ENCODE results near the gene RNF186.
"Not testable (repeated sequence)": the region's sequence is repeated elsewhere in the genome, so short reads cannot be mapped to it uniquely, and the experiment has no call there.

The RNF186 gene

DNA sequence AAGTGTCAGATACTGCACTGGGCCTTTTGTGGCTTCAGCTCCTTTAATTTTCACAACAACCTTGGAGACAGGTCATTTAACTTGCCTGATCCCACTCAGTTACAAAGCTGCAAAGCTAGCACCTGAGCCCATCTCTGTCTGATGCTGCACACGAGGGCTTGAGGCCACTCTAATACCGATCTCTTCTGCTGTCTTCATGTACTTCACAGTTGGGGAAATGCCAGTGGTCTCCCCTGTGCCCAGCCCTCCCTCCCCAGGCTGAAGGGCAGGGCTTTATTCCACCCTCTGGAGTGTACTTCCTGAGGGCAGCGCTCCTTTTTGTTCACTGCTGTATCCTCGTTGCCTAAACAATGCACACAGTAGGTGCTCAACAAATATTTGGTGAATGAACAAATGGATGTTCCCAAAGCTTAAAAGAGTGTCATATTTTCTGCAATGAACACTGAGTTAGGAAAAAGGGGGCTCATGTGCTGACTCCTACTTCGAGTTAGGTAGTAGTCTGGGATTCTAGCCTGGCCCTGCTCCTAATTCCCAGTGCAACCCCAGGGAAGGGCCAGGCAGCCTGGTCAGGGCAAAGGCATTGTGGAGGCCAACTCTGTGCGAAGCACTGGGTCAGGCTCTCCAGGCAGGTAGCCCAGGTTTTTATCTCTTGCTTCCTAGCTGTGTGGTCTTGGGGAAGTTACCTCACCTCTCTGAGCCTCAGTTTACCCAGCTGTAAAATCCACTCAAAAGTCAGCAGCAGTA is 16.4 kb downstream of the RNF186 start:
- in situ Hi-C loops (cut with HindIII; ENCODE audit: low sequenced_read_pairs): no loop called here

GRCh38 chr1:19797827-19798226 is 17.3 kb downstream of the RNF186 start:
- in situ Hi-C loops (cut with HindIII; ENCODE audit: low sequenced_read_pairs): no loop called here

DNA sequence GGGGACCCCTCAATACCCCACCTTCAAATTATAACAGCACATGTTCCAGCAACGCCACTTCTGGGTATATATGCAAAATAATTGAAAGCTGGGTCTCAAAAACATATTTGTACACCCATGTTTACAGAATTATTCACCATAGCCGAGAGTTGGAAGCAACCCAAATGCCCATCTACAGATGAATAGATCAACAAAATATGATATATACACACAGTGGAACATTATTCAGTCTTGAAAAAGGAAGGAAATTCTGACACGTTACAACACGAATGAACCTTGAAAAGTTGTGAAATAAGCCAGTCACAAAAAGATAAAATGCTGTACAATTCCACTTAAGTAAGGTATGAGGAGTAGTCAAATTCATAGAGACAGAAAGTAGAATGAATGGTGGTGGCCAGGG is 20.5 kb downstream of the RNF186 start:
- in situ Hi-C loops (cut with HindIII; ENCODE audit: low sequenced_read_pairs): no loop called here

DNA sequence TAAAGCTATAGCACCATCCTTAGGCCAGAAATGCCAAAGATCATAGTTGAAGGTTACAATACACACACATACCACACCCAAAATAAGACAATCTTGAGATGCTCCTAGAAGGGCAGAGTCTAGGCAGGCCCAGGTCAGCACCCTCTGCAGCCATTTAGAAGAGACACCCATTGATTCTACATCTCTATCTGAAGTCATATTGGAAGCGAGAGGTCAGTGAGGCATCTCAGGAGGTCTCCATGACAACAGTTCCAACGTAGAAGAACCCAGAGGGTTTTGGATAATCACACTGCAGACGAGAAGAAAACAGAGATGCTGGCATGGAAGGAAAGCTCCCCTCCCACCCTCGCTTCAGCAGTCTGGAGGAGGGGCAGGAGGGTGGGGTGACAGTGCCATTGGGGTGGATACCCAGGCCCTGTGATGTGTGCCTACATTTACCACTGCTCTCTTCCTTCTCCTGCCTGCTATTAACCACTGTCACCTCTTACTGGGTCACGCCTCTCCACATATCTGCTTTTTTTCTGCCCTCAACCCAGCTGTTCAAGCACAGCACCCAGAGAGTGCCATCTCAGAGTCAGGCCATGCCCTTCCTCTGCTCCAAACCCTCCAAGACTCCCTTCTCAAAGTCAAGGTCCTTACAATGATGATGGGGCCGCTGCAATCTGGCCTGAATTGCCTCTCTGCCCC is 21.6 kb downstream of the RNF186 start:
- in situ Hi-C loops (cut with HindIII; ENCODE audit: low sequenced_read_pairs): no loop called here

DNA sequence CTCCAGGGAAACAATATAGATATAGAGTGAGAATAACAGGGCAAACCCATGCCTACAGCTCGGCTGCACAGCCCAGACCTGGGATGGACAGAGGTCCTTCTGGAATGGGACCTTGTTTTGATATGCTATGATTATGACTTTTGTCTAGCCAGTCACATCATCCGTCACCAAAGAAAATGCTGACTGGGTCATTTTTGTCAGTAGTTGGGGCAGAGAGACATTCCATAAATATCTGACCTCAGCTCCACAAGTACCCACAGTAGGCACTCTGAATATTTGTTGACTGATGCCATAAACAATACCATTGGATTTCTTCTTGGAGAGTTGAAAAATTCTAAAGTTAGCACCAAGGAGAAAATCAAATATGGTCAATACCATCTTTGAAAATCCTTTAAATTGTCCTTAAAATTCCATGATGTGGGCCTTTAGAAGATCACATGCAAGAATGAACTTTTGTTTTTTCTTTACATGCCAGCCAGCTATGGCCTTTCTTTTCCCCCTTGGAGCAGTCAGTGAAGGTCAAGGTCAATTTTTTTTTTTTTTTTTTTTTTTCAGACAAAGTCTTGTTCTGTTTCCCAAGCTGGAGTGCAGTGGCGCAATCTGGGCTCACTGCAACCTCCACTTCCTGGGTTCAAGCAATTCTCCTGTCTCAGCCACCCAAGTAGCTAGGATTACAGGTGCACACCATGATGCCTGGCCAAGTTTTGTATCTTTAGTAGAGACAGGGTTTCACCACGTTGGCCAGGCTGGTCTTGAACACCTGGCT is 22.7 kb downstream of the RNF186 start:
- in situ Hi-C loops (cut with HindIII; ENCODE audit: low sequenced_read_pairs): no loop called here

GRCh38 chr1:19790061-19790975 is 24.8 kb downstream of the RNF186 start:
- in situ Hi-C loops (cut with HindIII; ENCODE audit: low sequenced_read_pairs): not testable (repeated sequence)

DNA sequence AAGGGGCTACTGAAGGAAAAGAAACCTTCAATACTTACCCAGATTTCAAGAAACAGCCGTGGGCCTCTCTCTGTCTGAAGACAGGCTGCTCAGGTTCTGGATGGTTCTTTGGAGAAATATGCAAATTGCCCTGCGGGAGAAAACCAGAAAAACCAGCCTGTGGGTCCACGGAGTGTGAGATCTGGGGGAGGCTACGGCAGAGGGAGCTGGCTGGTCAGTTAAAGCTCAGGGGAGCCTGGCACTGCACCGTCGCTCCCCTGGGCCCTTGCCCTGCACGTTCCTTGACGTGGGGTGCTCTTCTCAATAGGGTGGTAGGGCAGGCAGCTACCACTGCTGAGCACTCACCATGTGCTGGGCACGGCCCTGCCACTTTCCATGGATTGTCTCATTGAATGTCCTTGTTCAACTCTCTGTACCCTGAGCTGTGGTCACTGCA is 28.1 kb downstream of the RNF186 start:
- in situ Hi-C loops (cut with HindIII; ENCODE audit: low sequenced_read_pairs): no loop called here

DNA sequence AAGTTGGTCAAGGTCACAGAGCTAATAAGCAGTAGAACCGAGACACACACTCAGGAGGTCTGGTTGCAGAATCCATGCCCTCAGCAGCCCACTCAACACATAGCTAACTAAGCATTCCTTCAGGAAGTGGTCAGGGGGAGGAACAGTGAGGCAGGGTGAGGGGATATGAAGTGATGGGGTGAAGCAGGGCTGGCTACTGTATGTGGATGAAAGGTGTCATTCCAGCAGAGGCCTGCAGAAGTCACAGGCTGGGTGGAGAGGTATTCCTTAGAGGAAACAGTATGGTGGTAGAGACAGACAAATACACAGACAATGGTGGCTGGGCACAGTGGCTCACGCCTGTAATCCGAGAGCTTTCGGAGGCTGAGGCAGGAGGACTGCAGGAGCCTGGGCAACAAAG is 29.4 kb downstream of the RNF186 start:
- in situ Hi-C loops (cut with HindIII; ENCODE audit: low sequenced_read_pairs): no loop called here

DNA sequence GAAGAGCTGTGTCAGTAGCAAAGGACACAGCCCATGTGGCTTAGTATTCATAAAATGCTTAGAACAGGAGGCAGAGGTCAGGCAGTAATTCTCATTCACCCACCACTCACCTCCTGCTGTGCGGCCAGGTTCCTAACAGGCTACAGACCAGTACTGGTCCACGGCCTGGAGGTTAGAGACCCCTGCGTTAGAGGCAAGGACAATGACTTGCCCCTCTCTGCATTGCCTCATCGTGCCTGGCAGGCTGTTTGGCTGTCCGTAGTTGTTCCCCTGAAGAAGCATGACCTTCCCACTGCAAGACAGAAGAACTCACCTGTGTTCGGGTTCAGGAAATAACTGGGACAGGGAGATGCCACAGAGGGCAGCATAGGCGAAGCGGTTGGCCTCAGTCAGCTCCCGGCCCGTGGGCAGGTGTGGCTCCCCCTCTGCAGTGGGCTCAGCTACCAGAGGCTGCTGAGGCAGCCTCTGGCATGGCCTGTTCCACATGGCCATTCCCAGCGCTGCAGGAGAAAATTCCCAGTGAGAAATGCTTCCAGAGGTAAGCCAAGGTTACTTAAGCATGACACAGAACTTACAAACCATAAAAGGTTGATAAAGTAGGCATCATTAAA is 34.7 kb downstream of the RNF186 start:
- in situ Hi-C loops (cut with HindIII; ENCODE audit: low sequenced_read_pairs): no loop called here

DNA sequence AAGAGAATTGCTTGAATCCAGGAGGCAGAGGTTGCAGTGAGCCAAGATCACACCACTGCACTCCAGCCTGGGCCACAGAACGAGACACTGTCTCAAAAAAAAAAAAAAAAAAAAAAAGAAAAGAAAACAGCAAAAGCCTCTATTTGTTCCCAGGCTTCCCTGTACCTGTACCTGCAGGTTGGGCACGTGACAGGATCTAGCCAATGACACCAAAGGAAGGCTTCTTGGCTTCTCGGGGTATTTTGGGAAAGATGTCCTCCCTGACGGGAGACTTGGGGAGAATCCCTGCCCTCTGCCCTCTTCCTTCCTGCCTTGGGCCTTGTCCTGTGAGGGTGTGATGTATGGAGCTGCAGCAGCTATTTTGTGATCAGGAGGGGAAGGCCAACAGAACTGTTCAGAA is 38.1 kb downstream of the RNF186 start:
- in situ Hi-C loops (cut with HindIII; ENCODE audit: low sequenced_read_pairs): no loop called here

- in situ Hi-C loops (cut with HindIII; ENCODE audit: low sequenced_read_pairs): no loop called here
These were observed 38.8 kb downstream of the RNF186 start for GRCh38 chr1:19776287-19776686.

GRCh38 chr1:19775831-19776230 is 39.3 kb downstream of the RNF186 start:
- in situ Hi-C loops (cut with HindIII; ENCODE audit: low sequenced_read_pairs): no loop called here

GRCh38 chr1:19775317-19775716 is 39.8 kb downstream of the RNF186 start:
- in situ Hi-C loops (cut with HindIII; ENCODE audit: low sequenced_read_pairs): no loop called here

DNA sequence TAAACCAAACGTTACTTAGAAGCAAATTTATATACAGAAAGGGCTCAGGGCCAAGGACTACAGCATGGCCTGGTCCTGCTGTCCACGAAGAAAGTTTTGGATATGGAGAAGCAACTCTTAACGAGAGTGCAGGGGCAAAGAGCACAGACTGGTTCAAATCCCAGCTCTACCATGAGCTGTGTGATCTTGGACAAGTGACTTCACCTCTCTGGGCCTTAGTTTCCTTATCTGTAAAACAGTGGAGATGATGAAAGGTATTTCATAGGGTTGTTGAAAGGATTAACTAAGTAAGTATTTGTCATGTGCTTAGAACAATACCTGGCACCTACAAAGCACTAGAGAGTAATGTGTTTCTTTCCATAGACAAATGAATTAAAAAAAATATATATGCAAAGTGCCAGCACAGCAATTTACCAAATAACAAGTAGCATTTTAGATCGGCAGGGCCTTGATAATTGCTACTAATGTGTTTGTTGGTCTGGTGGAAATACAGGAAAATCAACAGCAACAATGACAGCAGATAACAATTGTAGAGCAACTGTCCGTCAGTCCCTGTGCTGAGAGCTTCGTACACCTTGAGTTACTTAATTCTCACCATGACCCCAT is 40.8 kb downstream of the RNF186 start:
- in situ Hi-C loops (cut with HindIII; ENCODE audit: low sequenced_read_pairs): no loop called here

DNA sequence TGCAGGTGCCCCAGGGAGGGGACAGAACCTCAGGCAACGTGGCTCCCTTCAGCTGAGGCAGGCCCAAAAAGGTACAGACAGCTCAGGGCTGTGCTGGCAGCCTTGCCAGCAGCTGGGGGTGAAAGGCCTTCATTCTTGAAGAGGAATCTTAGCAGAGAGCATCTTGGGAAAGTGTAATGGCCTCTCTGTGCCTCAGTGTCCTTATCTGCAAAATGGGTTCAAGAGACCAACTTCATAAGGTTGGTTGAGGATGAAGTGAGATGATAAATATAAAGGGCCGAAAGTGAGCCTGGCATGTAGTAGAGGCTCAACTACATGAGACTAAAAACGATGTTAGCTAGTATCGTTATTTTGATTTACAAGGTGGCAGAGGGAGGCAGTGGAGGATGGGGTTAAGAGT is 41.6 kb downstream of the RNF186 start:
- in situ Hi-C loops (cut with HindIII; ENCODE audit: low sequenced_read_pairs): no loop called here

DNA sequence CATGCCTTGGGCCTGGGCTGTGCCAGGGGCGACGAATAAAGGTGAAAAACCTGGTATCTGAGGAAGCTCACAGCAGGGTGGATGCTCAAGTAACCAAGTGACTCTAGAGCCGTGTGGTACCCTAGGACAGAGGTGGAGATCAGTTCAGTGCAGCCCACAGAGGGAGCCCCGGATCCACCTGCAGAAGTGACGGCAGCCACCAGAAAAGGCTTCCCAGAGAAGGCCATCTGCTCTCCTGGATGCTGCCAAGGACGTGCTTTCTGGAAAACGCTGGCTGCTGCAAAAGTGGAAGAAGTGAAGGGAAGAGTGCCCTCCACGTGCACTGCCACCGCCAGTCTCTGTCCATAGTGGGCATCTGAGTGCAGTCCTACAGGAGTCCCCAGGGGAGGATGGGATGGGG is 43.0 kb downstream of the RNF186 start:
- in situ Hi-C loops (cut with HindIII; ENCODE audit: low sequenced_read_pairs): no loop called here

GRCh38 chr1:19771350-19771749 is 43.7 kb downstream of the RNF186 start:
- in situ Hi-C loops (cut with HindIII; ENCODE audit: low sequenced_read_pairs): no loop called here

DNA sequence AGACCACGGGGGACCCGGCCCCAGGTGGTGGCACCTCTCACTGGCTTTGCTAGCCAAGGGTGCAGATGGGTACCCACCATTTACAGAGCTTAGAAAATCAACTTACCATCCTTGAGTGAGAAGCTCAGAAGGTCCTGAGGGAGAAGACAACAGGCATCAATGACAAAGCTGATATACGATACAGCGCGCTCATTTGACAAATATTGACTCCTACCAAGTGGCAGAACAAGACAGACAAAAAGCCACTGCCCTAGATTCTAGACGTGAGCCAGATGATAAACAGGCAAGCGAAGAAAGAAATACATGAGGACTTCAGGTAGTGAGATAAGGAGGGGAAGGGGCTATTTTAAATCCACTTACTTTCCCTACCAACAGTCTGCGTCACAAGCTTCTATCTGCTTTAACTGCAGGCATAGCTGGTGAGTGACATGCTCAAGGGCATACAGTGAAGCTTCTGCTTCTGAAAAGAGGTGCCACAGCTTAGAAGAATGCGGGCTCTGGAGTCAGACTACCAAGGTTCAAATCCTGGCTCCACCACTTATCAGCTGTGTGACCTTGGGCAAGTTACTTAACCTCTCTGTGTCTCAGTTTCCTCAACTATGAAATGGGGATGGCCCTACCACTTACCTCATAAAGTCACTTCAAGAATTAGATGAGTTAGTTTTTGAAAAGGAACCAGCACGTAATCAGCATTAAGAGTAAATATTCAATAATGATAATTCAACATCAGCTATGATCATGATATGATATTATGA is 44.5 kb downstream of the RNF186 start:
- in situ Hi-C loops (cut with HindIII; ENCODE audit: low sequenced_read_pairs): no loop called here

GRCh38 chr1:19769211-19769932 is 45.7 kb downstream of the RNF186 start:
- in situ Hi-C loops (cut with HindIII; ENCODE audit: low sequenced_read_pairs): no loop called here

Data from endothelial cell of hepatic sinusoid (primary cell).